Omental fat pad (tissue), 4 donors: ENCODE measurements around the gene KRTAP20-4. TPM values are rescaled to one million over a fixed set of nuclear protein-coding genes. Genes with fewer than 3 reads are reported as not detected.

Experiments used
- ATAC-seq: fragments of 150-250 bp; one replicate; pipeline ENCODE4 v1.9.1; 2016; ENCODE audit warnings: mild to moderate bottlenecking, moderate library complexity; ENCODE audit not compliant: low FRiP score
- DNase-seq: peaks from one replicate; pipeline ENCODE4 v3.0.0-alpha.2; 2019; ENCODE audit warnings: low spot score
- CTCF ChIP-seq, 3 donors: fragments of 450-650 bp; IDR thresholded peaks; one replicate each; pipeline ENCODE4 v1.5.1; 2016 to 2017; ENCODE audit warnings: antibody characterized with exemption in 3 of 3, mild to moderate bottlenecking in 3 of 3, moderate library complexity in 2 of 3
- total RNA-seq, 4 donors: library from RNA; depleted of rRNA; stranded (reverse); fragments of >200 nt; gene quantifications; one replicate each; pipeline ENCODE4 v1.1.0, GENCODE V29; 2016

The KRTAP20-4 gene
- total RNA-seq, 4 donors from 2014 or later = not detected

GRCh38 chr21:30620080-30620479 is 347 bp upstream of the KRTAP20-4 start:
- ATAC-seq = no peak

GRCh38 chr21:30623362-30623761 is 2.9 kb downstream of the KRTAP20-4 start:
- peak; percentile 51 for ATAC-seq
- no peak for TF ChIP-seq CTCF (IDR thresholded peaks at IDR 0.05)

More at GRCh38 chr21:30620080-30620479, 347 bp upstream of the KRTAP20-4 start:
- no peak for TF ChIP-seq CTCF (IDR thresholded peaks at IDR 0.05)
- DNase-seq = no peak

DNA sequence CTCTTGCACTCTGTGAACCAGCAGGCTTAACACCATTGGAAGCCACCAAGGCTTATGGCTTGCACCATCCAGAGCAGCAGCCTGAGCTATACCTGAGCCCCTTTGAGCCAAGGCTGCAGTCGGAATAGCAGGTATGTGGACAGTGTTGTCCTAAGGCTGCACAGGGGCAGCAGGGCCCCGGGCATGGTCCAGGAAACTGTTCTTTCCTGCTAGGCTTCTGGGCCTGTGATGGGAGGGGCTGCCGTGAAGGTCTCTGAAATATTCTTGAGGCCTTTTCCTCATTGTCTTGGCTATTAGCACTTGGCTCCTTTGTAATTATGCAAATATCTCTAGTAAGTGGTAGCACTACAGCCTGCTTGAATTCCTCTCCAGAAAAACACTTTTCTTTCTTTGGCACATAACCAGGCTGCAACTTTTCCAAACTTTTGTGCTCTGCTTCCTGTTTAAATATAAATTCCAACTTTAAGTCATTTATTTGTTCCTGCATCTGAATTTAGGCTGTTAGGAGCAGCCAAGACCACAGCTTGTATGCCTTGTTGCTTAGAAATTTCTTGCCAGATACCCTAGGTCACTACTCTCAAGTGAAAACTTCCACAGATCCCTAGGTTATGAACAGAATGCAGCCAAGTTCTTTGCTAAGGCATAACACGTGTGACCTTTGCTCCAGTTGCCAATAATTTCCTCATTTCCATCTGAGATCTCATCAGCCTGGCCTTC is 5.2 kb downstream of the KRTAP20-4 start:
- no peak for DNase-seq
- no peak for TF ChIP-seq CTCF (IDR thresholded peaks at IDR 0.05)
- ATAC-seq = no peak

More at GRCh38 chr21:30623362-30623761, 2.9 kb downstream of the KRTAP20-4 start:
- no peak for DNase-seq

- no peak for ATAC-seq
- DNase-seq = no peak
- TF ChIP-seq CTCF (IDR thresholded peaks at IDR 0.05) = no peak
Observed at GRCh38 chr21:30628109-30628508, 7.7 kb downstream of the KRTAP20-4 start.

DNA sequence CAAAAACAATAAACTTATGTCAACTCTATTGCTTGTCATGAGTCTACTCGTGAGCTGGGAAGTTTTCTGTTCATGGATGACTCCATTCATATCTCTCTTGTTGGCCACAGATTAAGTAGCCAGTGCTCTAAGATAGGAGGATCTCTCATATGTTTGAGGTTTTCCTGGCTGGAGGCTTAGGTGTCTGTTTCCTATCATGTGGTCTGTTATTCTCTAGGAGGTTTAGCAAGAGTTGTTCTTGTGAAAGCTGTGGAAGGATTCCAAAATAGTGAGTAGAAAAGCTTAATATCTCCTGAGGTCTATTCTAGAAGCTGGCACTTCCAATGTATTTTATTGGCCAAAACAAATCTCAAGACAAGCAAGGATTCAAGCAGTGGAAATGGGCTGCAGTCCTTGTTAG is 8.8 kb downstream of the KRTAP20-4 start:
- DNase-seq = no peak
- ATAC-seq = peak; percentile 86
- TF ChIP-seq CTCF (IDR thresholded peaks at IDR 0.05) = no peak

DNA sequence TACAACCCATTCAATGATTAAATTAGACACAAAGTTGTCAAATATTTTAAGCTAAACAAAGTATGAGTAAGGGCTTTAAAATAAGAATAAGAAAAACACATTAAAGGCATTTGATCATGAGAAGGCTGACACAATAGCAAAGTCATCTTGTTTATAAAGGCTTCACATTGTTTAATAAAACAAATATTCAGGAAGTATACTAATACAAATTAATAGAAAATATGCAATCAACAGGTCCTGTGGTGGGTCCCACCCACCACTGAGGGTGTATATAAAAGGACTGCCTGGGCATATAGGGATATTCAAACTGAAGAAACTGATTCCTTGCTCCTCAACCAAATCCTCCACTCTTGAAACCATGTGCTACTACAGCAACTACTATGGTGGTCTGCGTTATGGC is 14.5 kb downstream of the KRTAP20-4 start, which contains the start of gene KRTAP20-2:
TSS of gene KRTAP20-2 (plus strand) at position 301 of the 400 bp plus-strand sequence. CDS start at position 359, 58 bp downstream.
- DNase-seq (no peak), ATAC-seq (no peak)
- no peak for TF ChIP-seq CTCF (IDR thresholded peaks at IDR 0.05)

- no peak for DNase-seq
- no peak for TF ChIP-seq CTCF (IDR thresholded peaks at IDR 0.05)
- no peak for ATAC-seq
Observed at GRCh38 chr21:30638686-30639085, 18.3 kb downstream of the KRTAP20-4 start.
